ENCODE measurements around the gene THRAP3. TPM values are rescaled to one million over a fixed set of nuclear protein-coding genes. Genes with fewer than 3 reads are reported as not detected.

Gene THRAP3
- total RNA-seq, 1 donor, result 127 TPM

- TF ChIP-seq, protein P1, sequence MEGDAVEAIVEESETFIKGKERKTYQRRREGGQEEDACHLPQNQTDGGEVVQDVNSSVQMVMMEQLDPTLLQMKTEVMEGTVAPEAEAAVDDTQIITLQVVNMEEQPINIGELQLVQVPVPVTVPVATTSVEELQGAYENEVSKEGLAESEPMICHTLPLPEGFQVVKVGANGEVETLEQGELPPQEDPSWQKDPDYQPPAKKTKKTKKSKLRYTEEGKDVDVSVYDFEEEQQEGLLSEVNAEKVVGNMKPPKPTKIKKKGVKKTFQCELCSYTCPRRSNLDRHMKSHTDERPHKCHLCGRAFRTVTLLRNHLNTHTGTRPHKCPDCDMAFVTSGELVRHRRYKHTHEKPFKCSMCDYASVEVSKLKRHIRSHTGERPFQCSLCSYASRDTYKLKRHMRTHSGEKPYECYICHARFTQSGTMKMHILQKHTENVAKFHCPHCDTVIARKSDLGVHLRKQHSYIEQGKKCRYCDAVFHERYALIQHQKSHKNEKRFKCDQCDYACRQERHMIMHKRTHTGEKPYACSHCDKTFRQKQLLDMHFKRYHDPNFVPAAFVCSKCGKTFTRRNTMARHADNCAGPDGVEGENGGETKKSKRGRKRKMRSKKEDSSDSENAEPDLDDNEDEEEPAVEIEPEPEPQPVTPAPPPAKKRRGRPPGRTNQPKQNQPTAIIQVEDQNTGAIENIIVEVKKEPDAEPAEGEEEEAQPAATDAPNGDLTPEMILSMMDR (IDR thresholded peaks at IDR 0.05; ENCODE audit: extremely low read depth, low read depth, low read length), result no peak
- no peaks in the 10 kb centered on the region for H4K20me1 ChIP-seq (ENCODE audit: insufficient read depth, low read length)
- H3K79me2 ChIP-seq (ENCODE audit: insufficient read depth, low read length), result peaks cover 2% of the 10 kb centered on the region
- H3K9me3 ChIP-seq (ENCODE audit: low read depth, low read length), result no peaks in the 10 kb centered on the region
- H3K27ac ChIP-seq (ENCODE audit: low read depth, low read length), result no peak overlapping the region
- H3K4me2 ChIP-seq (ENCODE audit: insufficient read depth, low read length), result no peak overlapping the region
- H3K4me1 ChIP-seq (ENCODE audit: insufficient read depth, low read length), result peaks cover 25% of the 10 kb centered on the region
- no peak overlapping the region for H2AFZ ChIP-seq (ENCODE audit: low read length)
- H3K27me3 ChIP-seq (ENCODE audit: insufficient read depth, low read length), result no peaks in the 10 kb centered on the region
- peaks cover 40% of the 10 kb centered on the region for H3K36me3 ChIP-seq (ENCODE audit: insufficient read depth, low read length)
- DNase-seq (ENCODE audit: insufficient read length, low spot score, missing footprints), result peak; percentile 44
- no peak overlapping the region for H3K4me3 ChIP-seq (ENCODE audit: insufficient read depth, low read length)
These were observed 121.1 kb downstream of the THRAP3 start for GRCh38 chr1:36345353-36345752.

DNA sequence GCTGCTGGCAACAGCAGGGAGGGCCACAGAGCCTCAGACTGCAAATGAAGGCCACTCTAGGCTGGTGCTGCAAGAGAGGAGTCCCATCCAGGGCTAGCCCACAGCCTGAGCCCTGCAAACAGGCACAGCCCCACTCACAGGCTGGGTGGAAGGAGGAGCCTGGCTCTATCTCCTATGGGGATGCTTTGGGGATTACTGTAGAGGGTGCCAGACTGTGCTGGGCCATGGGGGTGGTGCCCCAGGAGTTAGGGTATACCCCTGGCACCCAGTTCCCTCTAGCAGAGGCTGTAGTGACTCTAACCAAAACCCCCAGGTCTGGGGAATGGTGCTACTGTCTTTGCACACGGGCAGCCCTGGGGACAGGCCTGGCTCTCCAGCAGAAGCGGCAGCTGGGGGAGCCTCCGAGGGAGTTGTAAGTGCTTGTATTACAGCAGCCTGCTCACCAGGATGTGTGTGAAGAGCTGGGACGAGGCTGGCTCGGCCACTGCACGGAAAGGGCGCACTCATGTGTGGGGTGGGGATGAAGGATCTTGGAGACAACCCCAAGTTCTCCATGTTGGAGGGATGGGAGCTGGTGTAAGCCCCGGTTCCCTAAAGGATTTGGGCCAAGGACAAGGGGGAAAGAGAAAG, 122.6 kb downstream of the THRAP3 start:
- H3K4me2 ChIP-seq (ENCODE audit: insufficient read depth, low read length), result no peak overlapping the region
- no peak overlapping the region for H3K27ac ChIP-seq (ENCODE audit: low read depth, low read length)
- DNase-seq (ENCODE audit: insufficient read length, low spot score, missing footprints), result peak; percentile 84
- H3K27me3 ChIP-seq (ENCODE audit: insufficient read depth, low read length), result no peaks in the 10 kb centered on the region
- peaks cover 41% of the 10 kb centered on the region for H3K4me1 ChIP-seq (ENCODE audit: insufficient read depth, low read length)
- H3K9me3 ChIP-seq (ENCODE audit: low read depth, low read length), result no peaks in the 10 kb centered on the region
- peaks cover 33% of the 10 kb centered on the region for H3K36me3 ChIP-seq (ENCODE audit: insufficient read depth, low read length)
- H2AFZ ChIP-seq (ENCODE audit: low read length), result no peak overlapping the region
- no peaks in the 10 kb centered on the region for H4K20me1 ChIP-seq (ENCODE audit: insufficient read depth, low read length)
- peaks cover 2% of the 10 kb centered on the region for H3K79me2 ChIP-seq (ENCODE audit: insufficient read depth, low read length)
- H3K4me3 ChIP-seq (ENCODE audit: insufficient read depth, low read length), result no peak overlapping the region
- TF ChIP-seq, protein P1 (IDR thresholded peaks at IDR 0.05; ENCODE audit: extremely low read depth, low read depth, low read length), result no peak

- Histone ChIP-seq H3K79me2 (ENCODE audit: insufficient read depth, low read length) (peaks cover 2% of the 10 kb centered on the region), H4K20me1 (ENCODE audit: insufficient read depth, low read length) (no peaks in the 10 kb centered on the region), H3K4me1 (ENCODE audit: insufficient read depth, low read length) (peaks cover 47% of the 10 kb centered on the region), H3K27ac (ENCODE audit: low read depth, low read length) (peak overlapping the region; percentile 98), H3K27me3 (ENCODE audit: insufficient read depth, low read length) (no peaks in the 10 kb centered on the region), H2AFZ (ENCODE audit: low read length) (no peak overlapping the region), H3K4me3 (ENCODE audit: insufficient read depth, low read length) (no peak overlapping the region), H3K9me3 (ENCODE audit: low read depth, low read length) (no peaks in the 10 kb centered on the region), H3K4me2 (ENCODE audit: insufficient read depth, low read length) (no peak overlapping the region), H3K36me3 (ENCODE audit: insufficient read depth, low read length) (peaks cover 29% of the 10 kb centered on the region)
- TF ChIP-seq, protein P1 (IDR thresholded peaks at IDR 0.05; ENCODE audit: extremely low read depth, low read depth, low read length), result no peak
- DNase-seq (ENCODE audit: insufficient read length, low spot score, missing footprints), result peak; percentile 90
These were observed 125.0 kb downstream of the THRAP3 start for GRCh38 chr1:36349241-36349671.

DNA sequence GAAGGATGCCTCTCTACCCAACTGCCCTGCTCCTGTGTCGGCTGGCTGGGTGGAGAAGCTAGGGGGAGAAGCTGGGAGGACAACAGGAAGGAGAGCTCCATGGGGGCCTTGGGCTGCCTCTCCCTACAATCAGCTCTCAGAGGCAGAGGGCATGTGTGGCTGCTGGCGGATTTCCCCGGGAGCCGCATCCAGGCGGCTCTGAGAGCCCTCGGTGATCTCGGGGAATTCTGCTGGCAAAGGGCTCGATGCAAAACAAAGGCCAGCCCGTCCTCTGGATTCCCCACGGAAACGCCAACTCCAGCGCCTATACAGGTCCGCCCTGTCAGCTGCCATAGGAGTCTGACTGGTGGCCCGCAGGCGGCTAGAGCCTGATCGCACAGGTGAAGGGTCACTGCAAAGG, 125.6 kb downstream of the THRAP3 start:
- H3K9me3 ChIP-seq (ENCODE audit: low read depth, low read length), result no peaks in the 10 kb centered on the region
- peaks cover 47% of the 10 kb centered on the region for H3K4me1 ChIP-seq (ENCODE audit: insufficient read depth, low read length)
- peaks cover 2% of the 10 kb centered on the region for H3K79me2 ChIP-seq (ENCODE audit: insufficient read depth, low read length)
- DNase-seq (ENCODE audit: insufficient read length, low spot score, missing footprints), result peak; percentile 73
- H3K27ac ChIP-seq (ENCODE audit: low read depth, low read length), result peak overlapping the region; percentile 98
- H2AFZ ChIP-seq (ENCODE audit: low read length), result no peak overlapping the region
- TF ChIP-seq, protein P1 (IDR thresholded peaks at IDR 0.05; ENCODE audit: extremely low read depth, low read depth, low read length), result no peak
- peaks cover 33% of the 10 kb centered on the region for H3K36me3 ChIP-seq (ENCODE audit: insufficient read depth, low read length)
- H3K4me2 ChIP-seq (ENCODE audit: insufficient read depth, low read length), result no peak overlapping the region
- H3K27me3 ChIP-seq (ENCODE audit: insufficient read depth, low read length), result no peaks in the 10 kb centered on the region
- H3K4me3 ChIP-seq (ENCODE audit: insufficient read depth, low read length), result no peak overlapping the region
- H4K20me1 ChIP-seq (ENCODE audit: insufficient read depth, low read length), result no peaks in the 10 kb centered on the region
